ENCODE data around the gene OR10AD1. TPM values are rescaled to one million over a fixed set of nuclear protein-coding genes. Genes with fewer than 3 reads are reported as not detected.

OR10AD1 gene
- total and polyA plus RNA-seq, 9 of the 15 experiments (the other 6 are each of a cell fraction or from before 2014, with no cell fraction given): not detected

DNA sequence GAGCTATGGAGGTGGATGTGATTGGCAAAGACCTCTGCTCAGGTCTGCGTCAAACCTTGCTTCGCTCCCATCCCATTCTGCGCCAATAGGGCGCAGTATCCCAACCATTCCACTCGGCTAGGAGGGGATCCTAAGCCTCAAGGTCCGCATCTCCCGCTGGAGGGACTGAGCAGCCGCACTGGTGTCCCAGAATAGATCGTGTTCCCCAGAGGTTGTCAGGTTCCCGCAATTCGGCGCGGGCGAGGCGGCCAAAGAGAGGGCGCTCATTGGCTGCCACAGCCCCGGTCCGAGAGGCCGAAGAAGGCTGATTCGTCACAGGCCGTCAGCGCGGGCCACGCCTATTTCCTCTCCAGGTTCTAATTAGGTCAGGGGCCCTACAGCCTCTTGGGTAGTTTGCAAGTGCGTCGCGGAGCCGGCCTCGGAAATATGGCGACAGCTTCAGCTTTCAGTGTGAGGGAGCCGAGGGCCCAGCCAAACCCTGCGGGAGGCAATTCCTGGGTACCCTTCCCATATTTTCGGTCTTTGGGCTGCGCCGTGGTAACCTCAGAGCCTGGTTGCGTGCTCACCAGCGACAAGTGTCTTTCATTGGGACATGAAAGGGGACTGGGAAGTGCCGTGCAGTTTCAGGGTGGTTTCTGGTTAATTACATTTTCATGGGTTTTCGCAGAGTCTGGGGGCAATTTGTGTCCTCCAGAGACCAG lies 5.0 kb downstream of the OR10AD1 start (continued):
- TF ChIP-seq, protein P1, sequence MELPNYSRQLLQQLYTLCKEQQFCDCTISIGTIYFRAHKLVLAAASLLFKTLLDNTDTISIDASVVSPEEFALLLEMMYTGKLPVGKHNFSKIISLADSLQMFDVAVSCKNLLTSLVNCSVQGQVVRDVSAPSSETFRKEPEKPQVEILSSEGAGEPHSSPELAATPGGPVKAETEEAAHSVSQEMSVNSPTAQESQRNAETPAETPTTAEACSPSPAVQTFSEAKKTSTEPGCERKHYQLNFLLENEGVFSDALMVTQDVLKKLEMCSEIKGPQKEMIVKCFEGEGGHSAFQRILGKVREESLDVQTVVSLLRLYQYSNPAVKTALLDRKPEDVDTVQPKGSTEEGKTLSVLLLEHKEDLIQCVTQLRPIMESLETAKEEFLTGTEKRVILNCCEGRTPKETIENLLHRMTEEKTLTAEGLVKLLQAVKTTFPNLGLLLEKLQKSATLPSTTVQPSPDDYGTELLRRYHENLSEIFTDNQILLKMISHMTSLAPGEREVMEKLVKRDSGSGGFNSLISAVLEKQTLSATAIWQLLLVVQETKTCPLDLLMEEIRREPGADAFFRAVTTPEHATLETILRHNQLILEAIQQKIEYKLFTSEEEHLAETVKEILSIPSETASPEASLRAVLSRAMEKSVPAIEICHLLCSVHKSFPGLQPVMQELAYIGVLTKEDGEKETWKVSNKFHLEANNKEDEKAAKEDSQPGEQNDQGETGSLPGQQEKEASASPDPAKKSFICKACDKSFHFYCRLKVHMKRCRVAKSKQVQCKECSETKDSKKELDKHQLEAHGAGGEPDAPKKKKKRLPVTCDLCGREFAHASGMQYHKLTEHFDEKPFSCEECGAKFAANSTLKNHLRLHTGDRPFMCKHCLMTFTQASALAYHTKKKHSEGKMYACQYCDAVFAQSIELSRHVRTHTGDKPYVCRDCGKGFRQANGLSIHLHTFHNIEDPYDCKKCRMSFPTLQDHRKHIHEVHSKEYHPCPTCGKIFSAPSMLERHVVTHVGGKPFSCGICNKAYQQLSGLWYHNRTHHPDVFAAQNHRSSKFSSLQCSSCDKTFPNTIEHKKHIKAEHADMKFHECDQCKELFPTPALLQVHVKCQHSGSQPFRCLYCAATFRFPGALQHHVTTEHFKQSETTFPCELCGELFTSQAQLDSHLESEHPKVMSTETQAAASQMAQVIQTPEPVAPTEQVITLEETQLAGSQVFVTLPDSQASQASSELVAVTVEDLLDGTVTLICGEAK (IDR thresholded peaks at IDR 0.05): no peak
- TF ChIP-seq, protein P1 (CRISPR knock-in tag; IDR thresholded peaks at IDR 0.05): no peak
- TF ChIP-seq ARID1B (IDR thresholded peaks at IDR 0.05) (no peak), ZNF239 (CRISPR knock-in tag; IDR thresholded peaks at IDR 0.05) (no peak), RREB1 (CRISPR knock-in tag; IDR thresholded peaks at IDR 0.05) (peak; percentile 26; the same call in 1 of the 2 replicates), ZNF77 (CRISPR knock-in tag; IDR thresholded peaks at IDR 0.05) (no peak), NFIC (IDR thresholded peaks at IDR 0.05) (peak; percentile 11; the same call in 1 of the 2 replicates), L3MBTL2 (IDR thresholded peaks at IDR 0.05) (peak; percentile 98), PCBP2 (IDR thresholded peaks at IDR 0.05; ENCODE audit: low read depth, low read length, poor library complexity, severe bottlenecking) (no peak), ZNF23 (CRISPR knock-in tag; IDR thresholded peaks at IDR 0.05) (no peak), TFAP4 (CRISPR knock-in tag; IDR thresholded peaks at IDR 0.05; ENCODE audit: borderline replicate concordance) (peak; percentile 54), NR4A1 (CRISPR knock-in tag; IDR thresholded peaks at IDR 0.05) (no peak), NR4A1 (tag; IDR thresholded peaks at IDR 0.05) (0 out of 2 replicates have a peak, but pooled peaks have one; percentile 13)

All from K562 (cell line).